Activated CD8-positive, alpha-beta memory T cell treated with anti-CD3 and anti-CD28 coated beads, Interleukin-2, amount 50 U/mL, for 4 hours (primary cell): ENCODE data around the gene CFAP73.
A peak's percentile ranks its signal among the peaks of the same experiment; 100 is the strongest.
"Not testable (repeated sequence)": the region's sequence is repeated elsewhere in the genome, so short reads cannot be mapped to it uniquely, and the experiment has no call there.

Experiments
- DNase-seq: peaks from one replicate; pipeline ENCODE4 v3.0.0-alpha.2; 2020

The CFAP73 gene

GRCh38 chr12:113120670-113121370, 28.7 kb upstream of the CFAP73 start:
- DNase-seq: no peak

GRCh38 chr12:113127791-113128199, 21.7 kb upstream of the CFAP73 start:
- DNase-seq: no peak

GRCh38 chr12:113128802-113129663, 20.5 kb upstream of the CFAP73 start:
- DNase-seq: no peak

- no peak for DNase-seq
Observed at GRCh38 chr12:113129664-113130456, 19.7 kb upstream of the CFAP73 start.

GRCh38 chr12:113130457-113131135, 18.9 kb upstream of the CFAP73 start:
- no peak for DNase-seq

GRCh38 chr12:113131556-113131955, 18.0 kb upstream of the CFAP73 start:
- no peak for DNase-seq

- DNase-seq: no peak
Observed at GRCh38 chr12:113133036-113133435, 16.5 kb upstream of the CFAP73 start.

GRCh38 chr12:113133666-113134065, 15.9 kb upstream of the CFAP73 start:
- DNase-seq: no peak

- DNase-seq: no peak
Observed at GRCh38 chr12:113134071-113134470, 15.5 kb upstream of the CFAP73 start.

- no peak for DNase-seq
Observed at GRCh38 chr12:113134521-113134951, 15.0 kb upstream of the CFAP73 start.

- DNase-seq: peak; percentile 73
Observed at GRCh38 chr12:113135178-113136127, 14.1 kb upstream of the CFAP73 start, which contains the start of gene RASAL1. Gene RASAL1, minus strand, starts transcription at chr12:113135761. Its CDS starts 299 bp downstream, at chr12:113135462.

- DNase-seq: peak; percentile 63
Observed at GRCh38 chr12:113136128-113136989, 13.2 kb upstream of the CFAP73 start.

GRCh38 chr12:113136990-113137511, 12.5 kb upstream of the CFAP73 start:
- DNase-seq: no peak

- DNase-seq: no peak
Observed at GRCh38 chr12:113137861-113138783, 11.4 kb upstream of the CFAP73 start.

- no peak for DNase-seq
Observed at GRCh38 chr12:113138826-113139225, 10.7 kb upstream of the CFAP73 start.

- DNase-seq: no peak
Observed at GRCh38 chr12:113140706-113141105, 8.8 kb upstream of the CFAP73 start.

- DNase-seq: not testable (repeated sequence)
Observed at GRCh38 chr12:113141716-113142115, 7.8 kb upstream of the CFAP73 start.

- DNase-seq: no peak
Observed at GRCh38 chr12:113142173-113142885, 7.2 kb upstream of the CFAP73 start.
